Endometrial microvascular endothelial cells (primary cell): ENCODE data around the gene DOLPP1. TPM values are rescaled to one million over a fixed set of nuclear protein-coding genes. Genes with fewer than 3 reads are reported as not detected.

Source experiments
- in situ Hi-C: cut with HindIII; loops from 2 replicates; pipeline ENCODE4 v1.10.0; 2017; ENCODE audit warnings: low sequenced_read_pairs, low pct_unique_long_range_greater_than_20kb; ENCODE audit errors: inconsistent ontology term
- total RNA-seq: library from RNA; depleted of rRNA; stranded (reverse); fragments of >200 nt; gene quantifications from one replicate; pipeline ENCODE4 v1.2.3, GENCODE V29; 2015; ENCODE audit errors: inconsistent ontology term

Gene DOLPP1
- total RNA-seq, 1 donor from 2014 or later = 23.8 TPM

DNA sequence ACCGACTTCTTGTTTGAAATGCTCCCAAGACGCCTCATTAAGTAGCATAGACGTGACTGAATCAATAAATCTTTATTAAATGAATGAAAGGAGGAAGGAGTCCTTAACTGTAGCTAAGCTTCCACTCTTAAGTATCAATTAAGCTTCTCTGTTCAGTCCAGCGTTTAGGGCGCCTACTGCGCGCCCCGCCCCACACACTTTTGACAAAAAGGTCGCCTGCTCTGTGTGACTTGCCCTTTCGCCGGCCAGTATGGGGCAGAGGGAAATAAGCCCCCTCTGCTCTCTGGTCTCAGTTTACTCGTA lies 662 bp upstream of the DOLPP1 start:
- in situ Hi-C loops = no loop called here

- in situ Hi-C loops = no loop called here
Measured at GRCh38 chr9:129081388-129081904, 535 bp downstream of the DOLPP1 start.

- in situ Hi-C loops = no loop called here
Measured at GRCh38 chr9:129084087-129084486, 3.2 kb downstream of the DOLPP1 start.

GRCh38 chr9:129089246-129089645 lies 8.3 kb downstream of the DOLPP1 start:
- in situ Hi-C loops = no loop called here

DNA sequence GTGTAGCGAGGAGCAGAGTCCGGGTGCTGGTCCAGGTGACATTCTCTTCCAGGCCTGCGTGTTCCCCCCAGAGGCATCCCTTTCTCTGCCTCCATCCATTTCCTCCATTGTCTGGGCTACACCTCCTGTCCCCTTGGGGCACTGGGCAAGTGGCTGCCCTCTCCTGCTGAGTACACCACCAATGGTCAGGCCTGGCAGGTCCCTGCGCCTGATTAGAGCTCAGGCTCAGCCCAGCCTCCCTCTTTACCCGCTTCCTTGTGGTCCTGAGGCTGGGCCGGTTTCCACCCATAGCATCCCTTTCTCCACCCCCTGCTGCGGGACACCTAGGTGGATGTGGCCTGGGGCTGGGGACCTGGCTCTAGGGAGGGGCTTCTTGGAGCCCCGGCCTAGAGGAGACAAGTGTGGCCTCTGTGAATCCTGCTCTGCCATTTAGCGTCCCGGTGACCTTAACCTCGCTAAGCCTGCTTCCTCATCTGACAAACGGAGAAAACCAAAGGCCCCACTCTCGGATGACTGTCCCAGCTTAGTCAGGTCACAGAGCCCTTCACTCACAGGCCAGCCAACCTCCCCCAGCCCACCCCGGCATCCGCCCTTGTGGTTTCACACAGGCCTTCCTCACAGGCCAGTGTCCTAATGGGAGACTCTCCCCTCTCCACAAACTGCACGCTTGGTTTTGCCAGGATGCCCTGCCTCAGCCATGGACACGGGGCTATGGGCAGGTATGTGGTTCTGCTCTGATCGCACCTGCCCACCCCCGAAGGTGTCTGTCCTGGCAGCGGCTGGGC lies 12.9 kb downstream of the DOLPP1 start:
- in situ Hi-C loops = no loop called here

DNA sequence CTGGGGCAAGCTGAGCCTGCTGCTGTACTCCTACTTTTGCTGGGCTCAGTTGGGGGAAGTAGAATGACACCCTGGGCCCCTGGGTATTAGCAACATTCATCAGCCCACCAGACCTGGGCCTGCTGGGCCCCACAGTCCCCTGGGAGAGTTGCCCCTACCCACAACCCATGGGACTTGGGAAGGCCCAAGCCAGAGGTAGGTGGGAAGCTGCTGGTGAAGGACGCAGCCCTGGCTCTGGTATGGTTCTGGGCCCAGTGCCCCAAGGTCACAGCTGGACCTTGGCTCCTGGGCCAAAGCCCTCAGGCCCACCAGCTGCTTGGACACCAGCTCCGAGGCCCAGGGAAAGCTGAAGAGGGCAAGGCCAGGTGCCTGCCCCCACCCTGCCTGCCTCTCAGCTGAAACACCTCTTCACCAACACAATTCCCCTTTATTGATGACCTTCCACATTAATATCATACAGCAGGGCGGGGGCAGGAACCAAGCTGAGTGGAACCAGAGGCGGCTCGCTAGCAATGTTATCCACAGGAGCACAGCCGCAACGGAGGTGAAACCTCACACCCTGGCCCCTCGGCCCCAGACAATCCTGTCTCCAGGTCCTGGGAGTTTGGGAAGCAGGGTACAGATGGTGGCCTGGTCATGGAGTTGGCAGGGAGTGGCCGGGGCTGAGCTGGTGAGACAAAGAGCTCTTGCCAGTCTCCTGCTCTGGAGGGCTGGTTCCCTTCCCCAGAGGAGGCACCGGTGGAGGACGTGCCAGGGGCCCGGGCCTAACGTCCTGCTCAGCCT lies 13.7 kb downstream of the DOLPP1 start:
- in situ Hi-C loops = no loop called here

DNA sequence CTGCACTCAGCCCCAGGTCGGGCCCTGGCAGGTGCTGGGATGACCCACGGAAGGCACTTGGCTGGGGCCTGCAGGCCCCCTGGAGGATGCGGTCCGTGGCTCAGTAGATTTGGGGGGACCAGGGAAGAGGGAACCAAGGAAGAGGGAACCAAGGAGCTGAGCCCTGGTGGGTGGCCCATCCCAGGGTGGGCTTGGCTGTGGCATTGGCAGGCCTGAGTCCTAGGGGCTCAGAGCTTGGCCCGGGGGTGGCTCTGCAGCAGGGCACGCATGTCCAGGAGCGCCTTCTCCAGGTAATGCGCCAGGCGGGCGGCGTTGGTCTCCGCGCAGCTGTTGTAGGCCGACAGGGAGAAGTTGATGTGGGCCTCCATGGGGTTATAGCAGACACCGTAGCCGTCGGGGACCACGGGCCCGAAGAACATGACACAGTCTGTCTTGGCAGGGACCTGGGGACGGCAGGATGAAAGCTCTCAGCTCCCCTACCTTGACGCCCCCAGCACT lies 14.3 kb downstream of the DOLPP1 start:
- in situ Hi-C loops = no loop called here

- in situ Hi-C loops = no loop called here
Measured at GRCh38 chr9:129095908-129096307, 15.0 kb downstream of the DOLPP1 start.

- in situ Hi-C loops = no loop called here
Measured at GRCh38 chr9:129097671-129098306, 16.9 kb downstream of the DOLPP1 start.

DNA sequence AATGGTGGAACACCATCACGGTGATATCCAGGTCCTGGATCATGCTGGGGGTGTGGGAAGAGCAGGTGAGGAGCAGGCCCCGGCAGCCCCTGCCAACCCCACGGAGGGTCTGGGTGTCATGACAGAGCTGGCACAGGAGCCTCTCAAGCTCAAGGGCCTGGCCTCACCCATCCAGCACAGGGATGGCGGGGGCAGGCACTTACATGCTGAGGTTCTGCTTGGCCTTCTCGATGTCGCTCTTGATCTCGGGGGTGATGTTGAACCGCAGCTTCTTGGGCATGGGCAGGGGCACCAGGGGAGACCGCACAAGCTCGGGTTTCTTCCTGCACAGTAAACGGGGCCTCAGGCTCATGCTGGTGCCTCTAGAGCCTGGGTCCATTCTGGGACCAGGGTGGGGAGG lies 17.4 kb downstream of the DOLPP1 start:
- in situ Hi-C loops = no loop called here

GRCh38 chr9:129100383-129101169 lies 19.7 kb downstream of the DOLPP1 start:
- in situ Hi-C loops = no loop called here

- in situ Hi-C loops = no loop called here
Measured at GRCh38 chr9:129101279-129101678, 20.4 kb downstream of the DOLPP1 start.

DNA sequence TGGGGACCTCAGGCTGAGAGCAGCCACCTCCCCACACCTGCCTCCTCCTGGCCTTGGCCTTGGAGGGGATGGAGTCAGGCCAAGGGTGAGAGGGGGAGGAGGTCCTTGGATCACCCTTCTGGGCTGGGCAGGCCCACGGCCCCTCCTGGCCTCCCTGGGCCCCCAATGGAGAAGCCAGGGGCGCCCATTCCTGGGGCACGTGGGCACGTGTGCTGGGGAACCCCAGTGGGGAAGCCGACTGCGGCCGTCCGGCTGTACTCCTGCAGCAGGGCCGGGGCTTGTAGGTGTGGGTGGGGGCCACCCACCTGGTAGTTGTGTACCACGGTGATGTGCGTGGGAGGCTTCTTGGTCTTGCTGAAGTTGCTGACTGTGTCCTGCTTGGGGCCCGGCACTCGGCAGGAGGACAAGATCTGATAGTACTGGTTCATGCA lies 21.2 kb downstream of the DOLPP1 start:
- in situ Hi-C loops = no loop called here

GRCh38 chr9:129102791-129103594 lies 22.1 kb downstream of the DOLPP1 start:
- in situ Hi-C loops = no loop called here

DNA sequence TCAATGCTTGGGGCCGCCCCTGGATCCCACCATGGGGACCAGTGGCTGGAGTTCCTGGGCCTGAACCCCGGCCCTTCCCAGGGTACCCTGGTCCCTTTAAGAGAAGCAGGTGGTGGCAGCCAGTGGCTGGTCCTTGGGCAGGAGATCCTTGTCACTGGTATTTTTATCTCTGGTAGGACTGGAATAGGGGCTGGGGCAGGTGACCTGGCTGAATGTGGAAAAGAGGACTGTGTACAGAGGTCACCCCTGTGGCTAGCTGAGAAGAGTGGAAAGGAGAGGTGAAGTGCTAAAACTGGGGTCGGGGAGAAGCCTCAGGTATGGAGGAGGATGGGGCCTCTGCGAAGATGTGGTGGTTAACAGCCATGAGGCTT lies 22.7 kb downstream of the DOLPP1 start:
- in situ Hi-C loops = no loop called here

DNA sequence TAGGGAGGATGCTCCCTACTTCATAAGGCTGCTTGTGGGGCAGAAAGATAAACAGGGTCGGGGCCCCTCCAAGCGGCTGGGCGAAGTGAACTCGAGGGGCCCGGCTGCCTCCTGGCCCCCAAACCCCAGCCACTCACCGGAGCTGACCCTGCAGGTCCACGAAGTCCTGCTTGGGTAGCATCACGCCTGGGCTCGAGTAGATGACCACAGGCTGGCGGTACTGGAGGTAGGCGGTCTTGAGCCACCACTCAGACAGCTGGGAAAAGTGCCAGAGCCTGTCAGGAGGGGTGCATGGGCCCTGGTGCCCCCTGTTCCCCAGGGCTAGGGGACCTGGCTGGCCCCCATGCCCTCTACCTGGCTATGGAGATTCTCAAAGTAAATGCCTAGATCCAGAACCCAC lies 23.1 kb downstream of the DOLPP1 start:
- in situ Hi-C loops = no loop called here

DNA sequence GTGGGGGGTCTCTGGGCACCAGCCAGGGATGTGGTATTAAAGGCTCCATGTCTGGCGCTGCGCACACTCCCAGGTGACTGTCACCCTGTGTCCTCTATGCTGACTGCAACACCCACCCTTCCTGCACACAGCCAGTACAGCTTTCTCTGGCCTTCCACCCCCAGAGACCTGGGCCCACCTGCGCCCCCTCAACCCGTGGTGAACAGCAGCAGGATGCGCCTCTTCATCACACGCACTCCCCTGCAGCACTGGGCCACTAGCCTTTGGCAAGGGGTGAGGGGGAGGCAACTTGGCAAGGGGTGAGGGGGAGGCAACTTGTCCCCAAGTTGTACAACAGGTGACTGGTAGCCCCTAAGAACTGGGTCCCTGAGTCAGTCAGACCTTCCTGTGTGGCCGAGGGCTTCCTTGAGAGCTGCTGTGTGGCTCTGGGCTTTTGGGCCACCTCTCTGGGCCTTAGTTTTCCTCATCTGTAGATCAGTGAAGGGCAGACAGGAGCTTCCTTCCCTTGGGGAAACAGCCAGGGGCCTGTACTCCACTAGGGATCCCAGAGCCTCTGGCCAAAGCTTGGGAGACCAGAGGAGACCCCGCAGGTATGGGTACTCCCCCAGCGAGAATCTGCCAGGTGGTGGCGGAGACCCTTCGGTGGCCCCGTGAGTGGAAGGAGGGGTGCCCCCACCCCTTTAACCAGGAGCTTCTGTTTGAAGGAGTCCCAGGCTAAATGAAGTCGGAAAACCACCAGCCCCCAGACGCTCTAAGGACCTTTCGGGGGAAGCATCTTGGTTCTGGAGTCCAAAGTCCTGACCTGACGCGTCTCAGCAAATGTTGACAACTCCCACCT lies 25.2 kb downstream of the DOLPP1 start:
- in situ Hi-C loops = no loop called here
